Chondrocyte (in vitro differentiated cells): ENCODE data around the gene ZSCAN10. TPM values are rescaled to one million over a fixed set of nuclear protein-coding genes. Genes with fewer than 3 reads are reported as not detected.
A peak's percentile ranks its signal among the peaks of the same experiment; 100 is the strongest.

ENCODE experiments used
- DNase-seq: peaks from one replicate; pipeline ENCODE4 v3.0.0; 2021; ENCODE audit warnings: mixed read lengths, low spot score
- H3K27ac Mint-ChIP-seq: one replicate; pipeline ENCODE4 v1.8.0; 2021; ENCODE audit warnings: mild to moderate bottlenecking, moderate library complexity, mixed read lengths; ENCODE audit not compliant: unreplicated experiment
- H3K27me3 Mint-ChIP-seq: 2 replicates; pipeline ENCODE4 v1.8.0; 2021; ENCODE audit warnings: low read depth, mixed read lengths
- H3K36me3 Mint-ChIP-seq: 2 replicates; pipeline ENCODE4 v1.8.0; 2021; ENCODE audit warnings: low read depth, mixed read lengths
- H3K4me1 Mint-ChIP-seq: 2 replicates; pipeline ENCODE4 v1.8.0; 2021; ENCODE audit warnings: low read depth, mild to moderate bottlenecking, mixed read lengths
- H3K4me3 Mint-ChIP-seq: one replicate; pipeline ENCODE4 v1.8.0; 2021; ENCODE audit warnings: mild to moderate bottlenecking, moderate library complexity, mixed read lengths; ENCODE audit not compliant: unreplicated experiment
- H3K9me3 Mint-ChIP-seq: 2 replicates; pipeline ENCODE4 v1.8.0; 2021; ENCODE audit warnings: low read depth, mixed read lengths
- total RNA-seq: library from RNA; stranded (reverse); gene quantifications from 3 replicates; pipeline ENCODE4 v1.2.1, GENCODE V29; 2021
- TF ChIP-seq, protein P1 (sequence below): fragments of 200-600 bp; sonication (generic); IDR thresholded peaks from 2 replicates; pipeline ENCODE4 v1.5.0; 2021; ENCODE audit warnings: antibody characterized with exemption, mild to moderate bottlenecking, moderate library complexity

Gene ZSCAN10
- total RNA-seq, 1 donor from 2014 or later, result not detected

DNA sequence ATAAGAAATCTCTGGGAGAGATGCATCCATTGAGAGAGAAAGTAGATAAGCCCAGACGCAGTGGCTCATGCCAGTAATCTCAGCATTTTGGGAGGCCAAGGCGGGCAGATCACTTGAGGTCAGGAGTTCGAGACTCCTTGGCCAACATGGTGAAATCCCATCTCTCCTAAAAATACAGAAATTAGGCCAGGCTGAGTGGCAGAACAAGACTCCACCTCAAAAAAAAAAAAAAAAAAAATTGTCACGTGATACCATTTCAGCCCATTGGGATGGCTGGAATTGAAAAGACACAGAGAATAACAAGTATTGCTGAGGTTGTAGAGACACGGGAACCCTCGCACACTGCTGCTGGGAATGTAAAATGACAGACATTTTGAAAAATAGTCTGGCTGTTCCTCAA is 36.5 kb downstream of the ZSCAN10 start:
- Mint-ChIP-seq H3K4me1 (peaks cover 25% of the 10 kb centered on the region), H3K27ac (no peak overlapping the region), H3K27me3 (no peaks in the 10 kb centered on the region), H3K9me3 (no peaks in the 10 kb centered on the region), H3K4me3 (no peak overlapping the region), H3K36me3 (no peaks in the 10 kb centered on the region)
- TF ChIP-seq, protein P1, sequence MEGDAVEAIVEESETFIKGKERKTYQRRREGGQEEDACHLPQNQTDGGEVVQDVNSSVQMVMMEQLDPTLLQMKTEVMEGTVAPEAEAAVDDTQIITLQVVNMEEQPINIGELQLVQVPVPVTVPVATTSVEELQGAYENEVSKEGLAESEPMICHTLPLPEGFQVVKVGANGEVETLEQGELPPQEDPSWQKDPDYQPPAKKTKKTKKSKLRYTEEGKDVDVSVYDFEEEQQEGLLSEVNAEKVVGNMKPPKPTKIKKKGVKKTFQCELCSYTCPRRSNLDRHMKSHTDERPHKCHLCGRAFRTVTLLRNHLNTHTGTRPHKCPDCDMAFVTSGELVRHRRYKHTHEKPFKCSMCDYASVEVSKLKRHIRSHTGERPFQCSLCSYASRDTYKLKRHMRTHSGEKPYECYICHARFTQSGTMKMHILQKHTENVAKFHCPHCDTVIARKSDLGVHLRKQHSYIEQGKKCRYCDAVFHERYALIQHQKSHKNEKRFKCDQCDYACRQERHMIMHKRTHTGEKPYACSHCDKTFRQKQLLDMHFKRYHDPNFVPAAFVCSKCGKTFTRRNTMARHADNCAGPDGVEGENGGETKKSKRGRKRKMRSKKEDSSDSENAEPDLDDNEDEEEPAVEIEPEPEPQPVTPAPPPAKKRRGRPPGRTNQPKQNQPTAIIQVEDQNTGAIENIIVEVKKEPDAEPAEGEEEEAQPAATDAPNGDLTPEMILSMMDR, result no peak
- DNase-seq, result no peak

- no peak overlapping the region for H3K27ac Mint-ChIP-seq
- H3K4me3 Mint-ChIP-seq, result no peak overlapping the region
Measured at GRCh38 chr16:3060339-3061127, 38.6 kb downstream of the ZSCAN10 start.

GRCh38 chr16:3059723-3060242 is 39.3 kb downstream of the ZSCAN10 start:
- H3K9me3 Mint-ChIP-seq, result no peaks in the 10 kb centered on the region
- TF ChIP-seq, protein P1, result no peak
- peak overlapping the region; percentile 83 for H3K4me3 Mint-ChIP-seq
- no peak for DNase-seq
- H3K4me1 Mint-ChIP-seq, result peaks cover 14% of the 10 kb centered on the region
- no peaks in the 10 kb centered on the region for H3K27me3 Mint-ChIP-seq
- peak overlapping the region; percentile 66 for H3K27ac Mint-ChIP-seq
- peaks cover 1% of the 10 kb centered on the region for H3K36me3 Mint-ChIP-seq

More at GRCh38 chr16:3060339-3061127, 38.6 kb downstream of the ZSCAN10 start:
- TF ChIP-seq, protein P1, result no peak
- H3K9me3 Mint-ChIP-seq, result no peaks in the 10 kb centered on the region
- no peaks in the 10 kb centered on the region for H3K27me3 Mint-ChIP-seq
- no peaks in the 10 kb centered on the region for H3K36me3 Mint-ChIP-seq
- peaks cover 21% of the 10 kb centered on the region for H3K4me1 Mint-ChIP-seq
- DNase-seq, result no peak

- Mint-ChIP-seq H3K4me1 (peaks cover 14% of the 10 kb centered on the region), H3K36me3 (peaks cover 3% of the 10 kb centered on the region), H3K9me3 (no peaks in the 10 kb centered on the region), H3K27me3 (no peaks in the 10 kb centered on the region), H3K4me3 (peak overlapping the region; percentile 83), H3K27ac (peak overlapping the region; percentile 66)
- TF ChIP-seq, protein P1, result peak; percentile 90
- no peak for DNase-seq
Measured at GRCh38 chr16:3059041-3059722, 39.9 kb downstream of the ZSCAN10 start.
